HG02943 (cell line): Measurements from ENCODE around the gene MIA.
"Not testable (repeated sequence)": the region's sequence is repeated elsewhere in the genome, so short reads cannot be mapped to it uniquely, and the experiment has no call there.

Source experiments
- ATAC-seq: cut with Tn5 transposase; IDR thresholded peaks from one replicate; pipeline ENCODE4 v1.9.1; 2021; ENCODE audit warnings: mild to moderate bottlenecking, low read depth, moderate library complexity; ENCODE audit not compliant: unreplicated experiment

Gene MIA

GRCh38 chr19:40801426-40802299, 26.3 kb downstream of the MIA start:
- no peak for ATAC-seq

DNA sequence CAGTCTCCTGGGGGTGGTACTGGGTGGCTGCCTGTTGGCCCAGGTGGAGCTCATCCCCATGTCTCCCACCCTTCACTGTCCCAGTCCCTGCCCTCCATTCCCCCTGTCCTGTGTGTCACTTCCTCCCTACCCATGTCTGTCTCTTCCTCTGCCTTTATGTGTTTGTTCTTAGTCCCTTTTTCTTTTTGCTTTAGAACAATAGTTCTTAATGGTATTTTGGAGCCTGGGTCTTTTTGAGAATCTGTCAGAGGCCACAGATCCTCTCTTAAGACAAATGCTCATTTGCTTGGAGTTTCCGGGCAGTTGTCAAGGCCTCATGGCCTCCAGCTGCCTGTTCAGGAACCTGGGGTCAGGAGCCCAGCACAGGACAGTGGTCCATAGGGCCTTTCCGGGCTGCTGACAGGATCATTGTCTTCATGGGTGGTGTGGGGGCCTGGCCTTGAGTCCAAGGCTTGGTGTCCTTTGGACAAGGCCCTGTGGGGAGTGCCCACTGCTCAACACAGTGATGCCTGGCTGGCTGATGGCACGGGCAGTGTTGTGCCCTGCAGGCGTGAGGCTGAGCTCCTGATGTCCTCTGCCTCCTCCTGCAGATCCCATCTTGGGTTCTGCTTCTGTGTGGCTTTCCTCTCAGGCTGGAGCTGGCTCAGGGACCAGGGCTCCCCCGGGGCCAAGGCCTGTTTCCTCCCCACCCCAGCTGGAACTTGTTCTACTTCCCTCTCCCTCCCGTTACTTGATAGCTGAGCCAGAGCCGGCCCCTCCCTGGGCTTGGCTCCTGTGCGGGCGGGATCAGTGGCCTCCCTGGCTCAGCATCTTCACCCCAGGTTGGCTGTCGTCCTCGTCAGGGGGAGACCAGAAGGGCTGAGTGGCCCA, 27.2 kb downstream of the MIA start:
- ATAC-seq = no peak

DNA sequence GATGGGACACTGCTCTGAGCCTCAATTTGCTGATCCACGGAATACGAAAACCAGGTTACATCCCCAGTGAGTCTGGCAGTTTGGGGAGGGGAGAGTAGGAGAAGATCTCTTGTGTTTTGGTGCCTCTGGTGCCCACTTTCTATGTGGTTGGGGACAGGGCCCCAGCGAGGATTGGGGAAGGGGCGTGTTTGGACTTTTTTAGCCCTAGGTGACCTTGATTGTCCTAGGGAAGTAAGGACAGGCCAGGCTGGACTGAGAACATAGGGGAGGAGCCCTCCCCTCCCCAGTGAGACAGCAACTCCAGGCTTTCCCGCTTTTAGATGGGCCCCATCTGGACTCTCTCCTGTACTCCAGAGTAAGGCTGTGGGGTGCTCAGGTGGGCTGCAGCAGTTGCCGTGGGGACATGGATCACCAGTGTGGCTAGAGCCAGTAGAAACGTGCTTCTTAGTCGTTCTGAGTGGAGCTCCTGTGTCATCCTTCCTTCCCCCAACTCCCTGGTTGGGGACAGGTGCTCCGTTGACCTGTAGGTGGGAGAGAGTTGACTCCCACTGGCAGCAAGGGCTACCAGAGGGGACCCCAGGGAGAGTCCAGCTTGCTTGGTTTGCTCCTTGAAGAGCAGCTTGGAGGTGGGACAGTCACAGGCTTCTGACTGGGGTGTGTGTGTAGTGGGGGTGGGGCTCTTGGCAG, 28.0 kb downstream of the MIA start:
- ATAC-seq = no peak

DNA sequence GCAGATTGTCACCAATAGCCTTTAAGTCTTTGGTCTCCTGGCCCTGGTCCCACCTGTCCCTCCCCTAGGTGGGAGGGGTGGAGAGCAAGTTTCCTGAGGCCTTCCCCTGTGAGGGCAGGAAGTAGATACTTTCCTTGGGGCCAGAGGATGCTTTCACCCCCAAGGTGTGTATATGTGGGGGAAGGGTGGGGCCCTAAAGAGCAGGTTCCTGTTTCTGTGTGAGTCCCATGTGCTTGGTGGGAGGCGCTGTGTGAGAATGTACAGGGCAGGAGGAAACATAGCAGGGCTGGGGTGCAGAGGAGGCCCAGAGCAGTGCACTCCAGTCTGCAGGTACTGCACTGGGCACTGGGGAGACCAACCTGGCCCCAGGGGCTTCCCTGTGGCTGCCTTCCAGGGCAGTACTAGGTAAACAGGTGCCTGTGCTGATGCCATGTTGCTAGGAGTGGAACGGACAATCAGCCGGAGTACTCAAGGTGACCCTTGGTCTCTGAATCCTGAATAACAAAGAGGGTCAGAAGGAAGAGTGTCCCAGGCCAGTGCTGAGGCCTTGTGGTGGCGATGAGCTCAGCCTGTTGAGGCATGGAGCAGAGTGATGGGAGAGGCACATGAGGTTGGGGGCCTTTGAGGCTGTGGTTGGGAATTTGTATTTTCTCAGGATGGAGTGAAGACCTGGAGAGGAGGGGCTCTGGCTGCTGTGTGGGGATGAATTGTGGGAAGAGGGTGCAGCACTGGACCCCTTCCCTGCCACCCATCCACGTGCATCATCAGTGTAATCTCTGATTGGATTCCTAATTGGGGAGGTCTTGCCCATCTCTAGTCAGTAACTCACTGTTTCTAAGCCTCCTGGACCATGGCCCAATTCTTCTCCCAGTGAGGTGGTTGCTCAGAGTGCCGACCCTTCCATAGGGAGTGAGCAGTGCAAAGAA, 28.8 kb downstream of the MIA start:
- no peak for ATAC-seq

DNA sequence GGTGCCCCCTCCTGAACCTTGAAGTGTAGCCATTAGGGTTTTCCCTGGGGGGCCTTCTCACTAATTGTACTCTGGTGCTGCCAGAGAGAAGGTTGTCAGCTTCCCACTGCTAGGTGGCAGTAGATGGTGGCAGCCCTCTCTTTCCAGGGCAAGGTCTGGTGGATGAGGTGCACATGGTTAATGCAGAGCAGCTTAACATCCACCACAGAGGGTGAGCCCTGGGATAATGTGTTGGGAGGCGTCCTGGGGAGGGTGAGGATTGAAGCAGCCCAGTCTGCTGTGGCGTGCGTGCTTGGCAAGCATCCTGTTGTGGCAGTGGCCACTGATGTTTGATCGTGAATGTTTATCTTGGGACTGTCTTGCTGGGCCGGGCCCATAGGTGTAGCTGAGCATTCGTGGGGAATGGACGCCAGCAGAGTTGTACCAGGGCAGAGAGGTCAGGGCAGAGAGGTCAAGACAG, 29.5 kb downstream of the MIA start:
- no peak for ATAC-seq

- no peak for ATAC-seq
These were observed 30.0 kb downstream of the MIA start for GRCh38 chr19:40805258-40805868.

GRCh38 chr19:40806423-40807146, 31.3 kb downstream of the MIA start:
- no peak for ATAC-seq

GRCh38 chr19:40807147-40808020, 32.1 kb downstream of the MIA start:
- ATAC-seq = no peak

GRCh38 chr19:40808021-40808325, 32.7 kb downstream of the MIA start:
- ATAC-seq = no peak

- no peak for ATAC-seq
These were observed 33.2 kb downstream of the MIA start for GRCh38 chr19:40808497-40808896.

GRCh38 chr19:40809358-40810086, 34.2 kb downstream of the MIA start:
- ATAC-seq = no peak

DNA sequence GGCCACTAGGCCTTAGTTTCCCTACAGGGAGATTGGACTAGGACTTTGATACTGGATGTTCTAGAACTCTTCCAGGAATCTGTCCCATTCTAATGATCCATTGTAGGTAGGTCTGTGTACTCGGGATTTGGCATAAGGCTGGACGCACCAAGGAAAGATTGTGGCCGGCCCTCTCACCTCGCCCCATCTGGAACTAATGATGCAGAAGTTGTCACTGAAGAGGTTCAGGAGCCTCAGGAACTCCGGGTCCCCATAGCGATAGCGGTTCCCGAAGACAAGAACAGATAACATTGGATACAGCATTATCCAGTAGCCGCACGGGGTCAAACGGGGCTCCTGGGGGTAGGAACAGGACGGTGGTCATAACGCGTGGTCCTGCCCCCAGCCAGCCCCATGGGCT, 34.8 kb downstream of the MIA start:
- ATAC-seq = no peak

DNA sequence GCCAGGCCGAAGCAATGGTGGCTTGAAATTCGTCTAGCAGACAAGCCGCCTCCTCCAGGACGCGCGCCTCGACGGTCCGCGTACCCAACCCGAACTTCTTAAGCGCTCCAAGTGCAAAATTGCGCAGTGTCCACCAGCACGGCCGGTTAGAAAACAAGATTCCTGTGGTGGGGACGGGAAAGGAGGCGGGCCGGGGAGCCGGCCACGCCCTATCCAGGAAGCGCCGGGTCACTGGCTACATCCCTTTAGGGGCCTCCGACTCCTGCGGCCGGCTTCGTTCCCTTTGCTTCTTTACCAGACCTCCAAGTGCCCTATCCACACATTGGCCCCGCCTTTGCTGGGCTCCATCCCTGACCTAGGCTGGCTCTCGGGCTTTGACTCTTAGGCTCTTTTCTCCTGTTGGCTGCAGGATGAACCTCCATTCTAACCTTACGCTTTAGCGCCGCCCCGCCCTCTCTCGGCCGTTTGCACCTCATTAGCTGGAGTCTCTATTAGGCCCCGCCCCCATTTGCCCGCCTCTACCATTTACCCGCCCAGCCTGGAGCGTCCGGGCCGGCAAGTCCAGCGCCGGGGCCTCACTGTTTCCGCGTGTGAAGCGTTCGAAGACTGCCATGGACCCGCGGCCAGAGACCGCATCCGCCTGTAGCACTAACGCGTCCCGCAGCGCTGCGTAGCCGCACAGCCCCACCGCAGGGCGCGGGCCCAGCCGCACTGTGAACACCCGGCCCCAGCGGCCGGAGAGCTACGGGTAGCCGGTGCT, 35.5 kb downstream of the MIA start:
- not testable (repeated sequence) for ATAC-seq

GRCh38 chr19:40811478-40812341, 36.4 kb downstream of the MIA start:
- no peak for ATAC-seq

DNA sequence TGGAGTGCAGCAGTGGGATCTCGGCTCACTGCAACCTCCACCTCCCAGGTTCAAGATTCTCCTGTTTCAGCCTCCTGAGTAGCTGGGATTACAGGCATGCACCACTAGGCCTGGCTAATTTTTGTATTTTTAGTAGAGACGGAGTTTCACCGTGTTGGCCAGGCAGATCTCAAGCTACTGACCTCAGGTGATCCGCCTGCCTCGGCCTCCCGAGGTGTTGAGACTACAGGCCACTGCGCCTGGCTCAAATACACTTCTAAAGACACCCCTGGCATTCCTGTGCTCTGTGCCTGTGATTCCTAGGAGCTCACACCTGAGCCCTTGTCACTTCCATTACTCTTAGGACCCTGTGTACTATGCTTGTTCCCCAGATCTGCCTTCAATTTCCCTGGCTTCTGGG, 37.2 kb downstream of the MIA start:
- ATAC-seq = not testable (repeated sequence)

- ATAC-seq = no peak
These were observed 37.9 kb downstream of the MIA start for GRCh38 chr19:40813182-40813581.
